ENCODE data around the gene SIGLEC11.
"Not testable (repeated sequence)": the region's sequence is repeated elsewhere in the genome, so short reads cannot be mapped to it uniquely, and the experiment has no call there.

SIGLEC11 gene

DNA sequence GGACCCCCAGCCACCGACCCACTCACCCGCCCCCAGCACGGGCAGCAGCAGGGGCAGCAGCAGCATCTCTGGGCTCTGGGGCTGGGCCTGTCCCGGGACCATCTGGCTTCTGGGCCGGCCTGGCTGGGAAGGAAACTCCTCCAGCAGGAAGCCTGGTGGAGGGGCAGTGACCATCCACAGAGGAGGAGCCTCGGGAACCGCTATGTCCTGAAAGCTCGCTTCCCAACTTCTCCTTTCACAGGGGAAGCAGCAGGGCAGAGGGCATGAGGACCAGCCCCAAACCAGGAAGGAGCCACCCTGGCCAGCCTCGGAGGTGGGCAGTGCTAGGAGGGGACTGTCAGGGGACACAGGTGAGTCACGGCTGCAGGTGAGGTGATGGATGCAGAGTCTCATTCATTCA, at the start of gene SIGLEC11:
Gene SIGLEC11, minus strand, starts transcription at position 193 of the 400 bp plus-strand sequence. Its CDS starts 91 bp downstream, at position 102.
- not testable (repeated sequence) for DNase-seq

DNA sequence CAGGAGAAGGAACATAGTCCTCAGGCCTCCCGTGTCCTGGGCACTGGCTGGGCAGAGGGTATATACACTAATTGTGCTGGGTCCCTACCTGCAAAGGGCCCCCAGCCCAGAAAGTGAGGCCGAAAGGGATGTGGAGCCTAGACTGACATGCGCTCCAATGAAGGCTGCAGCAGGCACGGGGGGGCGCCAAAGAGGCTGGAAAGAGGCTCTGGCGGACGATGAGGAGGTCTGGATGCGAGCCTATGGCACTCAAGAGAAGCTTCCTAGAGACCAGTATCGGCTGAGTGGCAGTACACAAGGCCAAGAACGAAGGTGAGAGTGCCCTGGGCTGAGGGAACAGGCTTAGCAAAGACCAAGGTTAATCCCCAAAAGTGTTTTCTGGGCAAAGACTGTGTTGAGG, 47.6 kb upstream of the SIGLEC11 start:
- no peak for DNase-seq

DNA sequence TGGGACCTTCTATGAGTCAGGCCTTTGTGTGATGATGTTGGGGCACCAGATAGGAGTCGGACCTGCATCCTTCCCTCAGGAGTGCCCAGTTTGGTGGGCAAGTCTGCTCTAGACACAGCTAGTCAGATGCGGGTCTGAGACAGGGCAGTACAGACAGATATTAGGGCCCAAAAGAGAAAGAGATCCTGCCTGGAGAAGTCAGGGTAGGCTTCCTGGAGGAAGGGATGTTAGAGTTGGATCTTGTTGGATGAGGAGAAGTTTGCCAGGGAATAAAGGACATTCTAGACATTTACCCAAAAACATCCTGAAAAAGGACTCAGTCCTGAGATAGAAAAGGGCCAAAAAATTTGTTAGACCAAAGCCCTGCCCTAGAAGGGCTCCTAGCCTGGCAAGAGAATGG, 47.0 kb upstream of the SIGLEC11 start:
- DNase-seq, result no peak

- no peak for DNase-seq
Observed at GRCh38 chr19:50007170-50007569, 46.2 kb upstream of the SIGLEC11 start.

- no peak for DNase-seq
Observed at GRCh38 chr19:50005428-50005827, 44.5 kb upstream of the SIGLEC11 start.

- DNase-seq, result no peak
Observed at GRCh38 chr19:50003810-50004419, 42.9 kb upstream of the SIGLEC11 start.

GRCh38 chr19:50003254-50003788, 42.3 kb upstream of the SIGLEC11 start:
- DNase-seq, result no peak

- DNase-seq, result no peak
Observed at GRCh38 chr19:50002386-50002960, 41.5 kb upstream of the SIGLEC11 start.

DNA sequence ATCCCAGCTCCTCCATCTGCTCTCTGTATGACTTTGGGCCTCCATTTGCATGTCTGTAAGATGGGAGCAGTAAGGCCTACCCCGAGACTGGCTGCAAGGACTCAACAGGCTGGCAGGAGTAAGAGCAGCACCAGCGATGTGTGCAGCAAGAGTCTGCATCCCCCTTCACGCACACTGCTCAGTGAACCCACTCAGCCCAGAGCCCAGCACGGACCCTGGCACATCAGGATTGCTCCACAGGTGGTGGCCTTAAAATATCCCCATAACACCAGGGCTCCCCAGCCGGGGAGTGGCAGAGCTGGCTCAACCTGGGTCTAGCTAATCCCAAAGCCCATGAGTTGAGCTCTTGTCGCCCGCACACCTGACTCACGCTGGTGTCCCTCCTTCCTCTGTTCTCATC, 40.8 kb upstream of the SIGLEC11 start:
- DNase-seq, result no peak

DNA sequence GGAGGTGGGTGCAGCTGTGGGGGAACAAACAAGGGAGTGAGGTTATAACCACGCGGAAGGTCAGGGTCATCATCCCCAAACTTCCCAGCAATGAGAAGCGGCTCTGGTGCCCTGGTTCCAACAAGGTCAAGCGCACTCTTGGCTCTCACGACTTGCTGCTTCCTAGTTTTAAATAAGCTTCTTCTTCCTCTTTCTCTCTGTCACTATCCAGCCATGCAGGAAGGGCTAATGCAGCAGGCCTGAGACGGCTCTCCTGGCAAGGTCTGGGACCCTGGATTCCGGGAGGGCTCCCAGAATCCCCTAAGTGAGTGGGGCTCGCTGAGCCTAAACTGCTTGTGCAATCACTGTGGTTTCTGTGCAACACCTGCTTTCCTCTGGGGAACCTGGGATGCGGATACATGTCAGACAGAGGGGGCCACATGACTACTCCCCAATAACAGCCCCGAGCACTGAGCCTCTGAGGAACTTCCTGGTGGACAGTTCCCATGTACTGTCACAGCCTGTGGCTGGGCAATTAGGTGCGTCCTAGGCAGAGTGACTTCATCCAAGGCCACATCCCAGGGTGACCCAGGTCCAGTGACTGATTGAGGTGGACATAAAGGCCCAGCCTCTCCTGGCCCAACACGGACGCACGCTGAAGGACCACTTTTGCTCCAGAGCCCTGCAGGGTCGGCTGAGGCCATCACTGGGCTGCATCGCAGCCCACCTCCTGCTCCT, 40.0 kb upstream of the SIGLEC11 start:
- DNase-seq, result no peak

DNA sequence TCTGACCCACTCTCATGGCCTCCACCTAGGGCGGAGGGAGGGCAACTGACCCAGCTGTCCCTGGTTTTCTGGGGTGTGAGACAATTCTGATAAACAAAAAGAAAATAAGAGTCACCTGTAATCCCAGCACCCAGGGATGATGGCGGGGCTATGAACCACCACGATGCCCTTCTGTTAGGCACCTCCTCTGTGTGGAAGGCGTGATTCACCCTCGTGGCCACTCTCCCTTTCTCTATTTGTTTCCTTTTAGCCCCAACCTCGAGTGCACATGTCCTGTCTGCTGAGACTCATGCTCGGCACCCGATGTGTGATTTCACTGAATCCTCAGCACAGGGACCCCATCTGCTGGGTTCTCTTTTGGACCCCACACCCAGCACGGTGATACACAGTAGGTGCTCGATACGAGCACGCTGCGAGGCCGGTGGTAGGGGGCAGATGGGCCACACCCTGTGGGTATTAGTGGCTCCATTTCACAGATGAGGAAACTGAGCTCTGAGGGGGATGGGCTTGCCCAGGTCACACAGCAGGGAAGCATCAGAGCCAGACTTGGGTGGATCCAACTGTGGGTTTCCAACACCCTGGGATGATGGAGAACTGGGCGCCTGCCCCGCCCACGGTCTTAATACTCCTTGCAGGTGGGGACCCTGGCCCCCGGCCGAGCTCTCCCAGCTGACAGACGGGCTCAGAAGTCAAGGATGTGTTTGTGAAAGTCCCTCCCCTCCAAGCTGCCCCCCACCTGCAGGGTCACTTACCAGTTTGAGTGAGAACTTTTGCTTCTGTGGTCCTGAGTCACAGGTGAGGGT, 39.3 kb upstream of the SIGLEC11 start:
- DNase-seq, result no peak

DNA sequence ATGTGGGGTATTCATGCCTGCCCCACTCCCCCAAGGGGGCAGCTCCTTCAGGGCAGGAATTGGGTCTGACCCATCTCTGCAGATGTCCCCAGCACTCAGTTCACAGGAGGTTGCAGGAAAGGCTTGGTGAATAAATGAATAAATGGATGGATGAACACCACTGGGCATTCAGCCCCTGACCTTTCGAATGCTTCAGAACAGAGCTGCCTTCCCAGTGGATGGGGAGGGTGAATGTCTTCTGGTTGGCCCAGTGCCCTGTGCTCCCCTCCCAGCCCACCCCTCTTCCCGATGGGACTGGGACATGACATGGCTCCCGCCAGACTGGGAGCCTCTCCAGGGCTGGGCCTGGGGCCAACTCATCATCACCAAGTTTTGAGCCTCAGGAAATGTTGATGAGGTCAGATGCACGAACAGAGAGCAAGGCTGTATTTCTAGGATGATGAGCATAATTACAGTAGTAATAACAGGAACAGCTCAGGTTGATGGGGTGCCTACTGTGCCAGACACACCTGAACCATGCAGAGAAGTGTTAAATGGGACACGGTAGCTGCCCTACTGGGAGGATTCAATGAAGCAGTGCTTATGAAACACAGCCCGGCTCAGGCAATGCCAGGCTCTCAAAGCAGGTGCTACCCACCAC, 38.5 kb upstream of the SIGLEC11 start:
- DNase-seq, result no peak

DNA sequence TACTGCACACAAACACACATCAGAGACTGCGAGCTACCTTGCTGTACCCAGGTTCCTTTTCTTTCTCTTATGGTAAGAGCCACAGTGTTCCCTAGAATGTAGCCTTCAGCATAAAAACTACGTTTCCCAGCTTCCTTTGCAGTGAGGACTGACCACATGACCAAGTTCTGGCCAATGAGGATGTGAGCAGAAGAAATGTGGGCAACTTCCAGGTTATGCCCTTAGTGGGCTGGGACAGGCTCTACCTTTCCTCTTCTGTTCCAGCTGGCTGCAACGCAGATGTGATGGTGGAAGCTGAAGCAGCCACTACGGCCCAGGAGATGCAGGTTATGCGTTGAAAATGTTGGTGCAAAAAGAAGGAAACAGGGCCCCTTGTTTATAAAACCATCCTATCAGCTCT, 36.7 kb upstream of the SIGLEC11 start:
- DNase-seq, result no peak

DNA sequence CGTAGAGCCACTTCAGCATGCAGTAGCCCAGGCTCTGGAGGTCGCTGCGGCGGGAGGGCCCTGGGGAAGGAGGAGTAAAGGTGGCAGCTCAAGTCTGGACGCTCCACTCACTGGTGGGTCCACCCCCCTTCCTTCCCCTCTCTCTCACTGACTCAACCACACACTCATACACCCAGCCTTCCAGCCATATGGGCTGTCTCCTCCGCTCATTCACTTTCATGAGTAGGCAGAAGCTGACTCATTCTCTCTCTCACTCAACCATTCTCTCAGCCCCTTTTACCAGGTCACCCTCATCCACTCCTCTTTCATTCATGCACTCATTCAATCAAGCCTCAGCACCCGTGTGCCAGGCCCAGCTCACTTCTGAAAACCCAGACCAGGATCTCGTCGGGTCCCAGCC, 27.5 kb upstream of the SIGLEC11 start:
- peak in 1 of 2 donors; percentile 23 for DNase-seq

DNA sequence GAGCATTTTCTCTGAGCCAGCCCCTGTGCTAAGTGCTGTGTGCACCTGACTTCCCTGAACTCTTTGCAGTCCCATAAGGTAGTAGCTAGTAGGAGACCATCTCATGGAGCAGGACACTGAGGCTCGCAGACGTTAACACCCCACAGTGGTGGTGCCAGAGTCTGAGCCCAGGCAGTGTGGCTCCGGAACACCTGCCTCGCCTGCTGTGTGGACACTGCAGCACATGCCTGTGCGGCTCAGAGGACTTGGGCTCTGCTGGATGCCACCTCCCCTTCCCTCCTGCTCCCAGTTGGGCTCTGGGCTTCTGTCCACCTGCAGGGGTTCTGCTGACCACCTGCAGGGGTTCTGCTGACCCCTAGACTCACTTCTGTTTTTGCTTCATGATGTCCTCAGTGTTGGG, 27.0 kb upstream of the SIGLEC11 start:
- no peak for DNase-seq

- DNase-seq, result peak; percentile 74 to 76
Observed at GRCh38 chr19:49987159-49987698, 26.3 kb upstream of the SIGLEC11 start.

DNA sequence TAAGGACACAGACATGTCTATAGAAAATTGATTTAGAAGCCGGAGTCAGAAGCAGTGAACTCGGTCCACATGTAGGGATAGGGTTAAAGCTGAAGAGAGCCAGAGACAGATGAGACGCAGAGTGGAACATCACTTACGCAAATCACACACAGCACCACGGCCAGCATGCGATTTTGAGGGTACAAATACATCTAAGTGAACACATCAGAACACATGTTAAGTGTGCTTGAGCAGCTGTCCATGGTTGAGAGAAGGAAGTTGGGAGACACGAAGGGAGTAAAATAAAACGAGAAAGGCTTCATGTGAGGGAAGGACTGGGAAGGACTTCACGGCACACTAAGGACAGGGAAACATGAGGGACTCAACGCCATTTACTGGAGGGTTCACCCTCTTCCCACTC, 25.4 kb upstream of the SIGLEC11 start:
- DNase-seq, result no peak

DNA sequence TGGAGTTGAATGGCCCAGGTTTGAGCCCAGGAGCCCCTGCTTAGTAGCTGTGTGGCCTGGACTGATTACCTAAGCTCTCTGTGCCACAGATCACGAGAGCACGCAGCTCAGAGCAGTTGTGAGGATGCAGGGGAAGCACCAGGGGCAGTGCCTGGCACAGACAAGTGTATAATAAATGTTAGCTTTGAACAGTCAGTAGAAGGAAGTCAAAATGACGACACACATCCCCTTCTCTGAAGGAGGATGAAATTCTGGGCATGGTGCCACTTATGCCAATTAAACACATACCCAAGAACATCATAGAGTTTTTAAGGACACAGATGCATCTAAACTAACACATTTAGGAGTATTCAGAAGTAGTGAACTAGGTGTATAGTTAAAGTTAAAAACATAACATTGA, 24.9 kb upstream of the SIGLEC11 start:
- DNase-seq, result no peak

DNA sequence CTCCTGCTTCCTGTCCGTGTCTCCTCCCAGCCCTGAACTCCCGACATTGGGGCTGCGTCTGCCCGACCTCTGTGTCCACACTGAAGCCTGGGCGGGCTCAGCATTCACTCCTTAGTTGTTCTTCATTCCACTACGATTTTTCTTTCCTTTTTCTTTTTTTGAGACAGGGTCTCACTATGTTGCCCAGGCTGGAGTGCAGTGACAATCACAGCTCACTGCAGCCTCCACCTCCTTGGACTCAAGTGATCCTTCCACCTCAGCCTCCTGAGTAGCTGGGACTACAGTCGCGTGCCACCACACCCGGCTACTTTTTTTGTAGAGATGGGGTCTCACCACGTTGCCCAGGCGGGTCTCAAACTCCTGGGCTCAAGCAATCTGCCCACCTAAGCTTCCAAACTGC, 23.5 kb upstream of the SIGLEC11 start:
- DNase-seq, result no peak

DNA sequence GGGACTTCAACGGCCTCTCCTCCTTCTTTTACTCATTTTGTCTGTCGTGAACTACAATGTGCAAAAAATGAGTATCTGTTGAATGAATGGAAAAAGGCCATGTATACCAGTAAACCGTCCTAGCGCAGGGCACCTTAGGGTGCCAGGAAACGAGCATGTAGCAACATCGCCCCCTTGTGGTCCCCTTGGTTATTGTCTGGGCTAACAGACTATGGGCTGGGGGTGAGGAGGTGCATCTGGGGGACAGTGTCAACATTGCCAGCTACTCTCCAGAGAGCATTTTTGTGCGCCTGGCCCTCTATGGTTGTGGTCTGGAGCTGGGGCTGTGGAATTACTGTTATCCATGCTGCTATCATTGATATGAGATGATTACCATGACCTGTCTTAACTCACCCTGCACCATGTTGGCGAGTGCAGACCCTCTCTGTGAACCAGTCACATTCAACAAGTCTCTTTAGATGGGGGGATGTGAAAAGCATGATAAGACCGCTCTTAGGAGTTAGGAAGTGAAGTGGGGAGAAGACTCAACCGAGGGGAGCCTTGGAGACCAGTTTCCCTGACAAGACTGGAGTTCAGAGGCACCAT, 22.8 kb upstream of the SIGLEC11 start:
- DNase-seq, result peak; percentile 84 to 86

- DNase-seq, result no peak
Observed at GRCh38 chr19:49981603-49982593, 20.9 kb upstream of the SIGLEC11 start.

Measured in stimulated activated CD4-positive, alpha-beta T cell treated with anti-CD3 and anti-CD28 coated beads, Interleukin-2, amount 100 ng/mL, for 48 hours (primary cell).